ENCODE measurements around the gene IFT88.

IFT88 gene

GRCh38 chr13:20703780-20704458, 137.0 kb downstream of the IFT88 start:
- peaks cover 74% of the 10 kb centered on the region for H3K27me3 Mint-ChIP-seq (ENCODE audit: low read depth, poor library complexity)
- peaks cover 13% of the 10 kb centered on the region for H3K4me1 Mint-ChIP-seq
- H3K9me3 Mint-ChIP-seq, result peaks cover 5% of the 10 kb centered on the region
- TF ChIP-seq, protein P1, sequence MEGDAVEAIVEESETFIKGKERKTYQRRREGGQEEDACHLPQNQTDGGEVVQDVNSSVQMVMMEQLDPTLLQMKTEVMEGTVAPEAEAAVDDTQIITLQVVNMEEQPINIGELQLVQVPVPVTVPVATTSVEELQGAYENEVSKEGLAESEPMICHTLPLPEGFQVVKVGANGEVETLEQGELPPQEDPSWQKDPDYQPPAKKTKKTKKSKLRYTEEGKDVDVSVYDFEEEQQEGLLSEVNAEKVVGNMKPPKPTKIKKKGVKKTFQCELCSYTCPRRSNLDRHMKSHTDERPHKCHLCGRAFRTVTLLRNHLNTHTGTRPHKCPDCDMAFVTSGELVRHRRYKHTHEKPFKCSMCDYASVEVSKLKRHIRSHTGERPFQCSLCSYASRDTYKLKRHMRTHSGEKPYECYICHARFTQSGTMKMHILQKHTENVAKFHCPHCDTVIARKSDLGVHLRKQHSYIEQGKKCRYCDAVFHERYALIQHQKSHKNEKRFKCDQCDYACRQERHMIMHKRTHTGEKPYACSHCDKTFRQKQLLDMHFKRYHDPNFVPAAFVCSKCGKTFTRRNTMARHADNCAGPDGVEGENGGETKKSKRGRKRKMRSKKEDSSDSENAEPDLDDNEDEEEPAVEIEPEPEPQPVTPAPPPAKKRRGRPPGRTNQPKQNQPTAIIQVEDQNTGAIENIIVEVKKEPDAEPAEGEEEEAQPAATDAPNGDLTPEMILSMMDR (IDR thresholded peaks at IDR 0.05), result peak; percentile 23
- peaks cover 6% of the 10 kb centered on the region for H3K36me3 Mint-ChIP-seq (ENCODE audit: low read depth)
- DNase-seq, result peak; percentile 81
- peak overlapping the region; percentile 81 for H3K4me3 Mint-ChIP-seq
- H3K27ac Mint-ChIP-seq, result no peak overlapping the region

DNA sequence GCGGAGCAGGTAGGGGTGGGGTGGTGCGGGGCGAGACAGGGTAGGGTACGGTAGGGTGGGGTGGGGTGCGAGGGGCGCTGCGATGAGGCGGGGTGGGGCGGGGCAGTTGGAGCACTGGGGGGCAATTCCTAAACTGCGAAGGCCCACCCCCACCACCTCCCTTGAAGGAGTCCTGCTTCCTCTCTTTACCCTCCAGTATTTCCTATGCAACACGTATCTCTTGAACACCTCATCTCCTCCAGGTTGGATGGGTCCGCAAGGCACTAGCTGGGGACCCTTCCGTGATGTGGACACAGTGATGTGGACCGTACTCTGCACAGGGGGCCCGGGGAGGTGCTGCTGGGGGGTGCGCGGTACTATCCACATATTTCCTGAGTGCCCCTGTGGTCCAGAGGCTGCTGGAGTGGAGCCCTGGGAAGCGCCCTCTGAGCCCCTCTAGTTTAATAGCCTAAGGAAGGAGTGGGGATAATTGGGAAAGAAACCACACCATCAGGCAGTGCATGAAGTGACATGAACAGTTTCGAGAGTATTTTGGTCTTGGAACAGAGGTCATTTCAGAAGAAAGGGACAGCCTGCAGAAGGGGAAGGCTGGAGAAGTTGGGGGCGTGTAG, 137.6 kb downstream of the IFT88 start:
- H3K36me3 Mint-ChIP-seq (ENCODE audit: low read depth), result peaks cover 6% of the 10 kb centered on the region
- H3K27ac Mint-ChIP-seq, result peak overlapping the region; percentile 2
- peaks cover 5% of the 10 kb centered on the region for H3K9me3 Mint-ChIP-seq
- TF ChIP-seq, protein P1 (IDR thresholded peaks at IDR 0.05), result no peak
- peak overlapping the region; percentile 81 for H3K4me3 Mint-ChIP-seq
- H3K27me3 Mint-ChIP-seq (ENCODE audit: low read depth, poor library complexity), result peaks cover 67% of the 10 kb centered on the region
- H3K4me1 Mint-ChIP-seq, result peaks cover 13% of the 10 kb centered on the region
- no peak for DNase-seq

GRCh38 chr13:20706661-20707060, 139.7 kb downstream of the IFT88 start:
- DNase-seq, result no peak
- Mint-ChIP-seq H3K36me3 (ENCODE audit: low read depth) (no peaks in the 10 kb centered on the region), H3K27me3 (ENCODE audit: low read depth, poor library complexity) (peaks cover 46% of the 10 kb centered on the region), H3K4me3 (no peak overlapping the region), H3K9me3 (no peaks in the 10 kb centered on the region), H3K27ac (no peak overlapping the region), H3K4me1 (peaks cover 22% of the 10 kb centered on the region)
- TF ChIP-seq, protein P1 (IDR thresholded peaks at IDR 0.05), result no peak

DNA sequence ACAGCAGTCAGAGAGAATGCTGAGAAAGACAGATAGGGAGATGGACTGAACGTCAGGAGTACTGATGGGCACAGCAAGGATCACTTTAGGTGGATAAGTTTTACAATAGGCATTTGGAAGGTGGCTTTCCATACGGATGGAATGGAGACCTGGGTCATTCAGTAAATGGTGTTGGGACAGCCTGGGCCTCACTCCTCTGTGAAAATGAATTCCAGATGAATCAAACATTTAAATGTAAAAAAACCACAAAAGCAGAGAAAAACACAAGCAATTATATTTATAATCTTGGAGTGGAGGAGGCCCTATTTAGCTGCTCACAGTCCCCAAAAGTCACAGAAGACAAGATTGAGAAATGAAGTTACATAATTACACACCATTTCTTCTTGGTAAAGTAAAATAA, 141.3 kb downstream of the IFT88 start:
- no peak for DNase-seq
- TF ChIP-seq, protein P1 (IDR thresholded peaks at IDR 0.05), result no peak
- Mint-ChIP-seq H3K27me3 (ENCODE audit: low read depth, poor library complexity) (peaks cover 31% of the 10 kb centered on the region), H3K36me3 (ENCODE audit: low read depth) (no peaks in the 10 kb centered on the region), H3K4me1 (peaks cover 29% of the 10 kb centered on the region), H3K9me3 (no peaks in the 10 kb centered on the region), H3K4me3 (no peak overlapping the region), H3K27ac (no peak overlapping the region)

DNA sequence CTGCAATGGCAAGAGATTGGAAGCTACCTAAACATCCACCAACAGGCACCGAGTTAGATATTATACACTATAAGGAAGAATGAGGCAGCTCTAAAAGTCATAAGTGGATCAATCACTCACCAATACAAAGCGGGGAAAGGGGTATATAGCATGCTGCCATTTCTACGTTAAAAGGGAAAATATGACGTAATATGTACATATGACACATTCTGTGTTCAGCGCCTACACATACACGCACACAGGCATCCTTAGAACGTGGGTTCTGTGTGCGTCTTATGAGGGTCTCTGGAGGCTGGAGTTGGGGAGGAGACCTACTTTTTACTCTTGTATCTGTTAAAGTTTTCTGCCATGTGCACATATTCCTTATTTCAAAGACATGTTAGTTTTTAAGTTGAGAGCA, 142.4 kb downstream of the IFT88 start:
- Mint-ChIP-seq H3K36me3 (ENCODE audit: low read depth) (no peaks in the 10 kb centered on the region), H3K9me3 (no peaks in the 10 kb centered on the region), H3K4me3 (no peak overlapping the region), H3K27me3 (ENCODE audit: low read depth, poor library complexity) (peaks cover 37% of the 10 kb centered on the region), H3K4me1 (peaks cover 40% of the 10 kb centered on the region), H3K27ac (no peak overlapping the region)
- TF ChIP-seq, protein P1 (IDR thresholded peaks at IDR 0.05), result no peak
- DNase-seq, result no peak

GRCh38 chr13:20709782-20710181, 142.8 kb downstream of the IFT88 start:
- H3K36me3 Mint-ChIP-seq (ENCODE audit: low read depth), result no peaks in the 10 kb centered on the region
- H3K27ac Mint-ChIP-seq, result no peak overlapping the region
- no peak overlapping the region for H3K4me3 Mint-ChIP-seq
- no peak for DNase-seq
- TF ChIP-seq, protein P1 (IDR thresholded peaks at IDR 0.05), result no peak
- no peaks in the 10 kb centered on the region for H3K9me3 Mint-ChIP-seq
- H3K27me3 Mint-ChIP-seq (ENCODE audit: low read depth, poor library complexity), result peaks cover 33% of the 10 kb centered on the region
- H3K4me1 Mint-ChIP-seq, result peaks cover 37% of the 10 kb centered on the region
